Measurements from ENCODE around the gene ATF6.

The ATF6 gene

DNA sequence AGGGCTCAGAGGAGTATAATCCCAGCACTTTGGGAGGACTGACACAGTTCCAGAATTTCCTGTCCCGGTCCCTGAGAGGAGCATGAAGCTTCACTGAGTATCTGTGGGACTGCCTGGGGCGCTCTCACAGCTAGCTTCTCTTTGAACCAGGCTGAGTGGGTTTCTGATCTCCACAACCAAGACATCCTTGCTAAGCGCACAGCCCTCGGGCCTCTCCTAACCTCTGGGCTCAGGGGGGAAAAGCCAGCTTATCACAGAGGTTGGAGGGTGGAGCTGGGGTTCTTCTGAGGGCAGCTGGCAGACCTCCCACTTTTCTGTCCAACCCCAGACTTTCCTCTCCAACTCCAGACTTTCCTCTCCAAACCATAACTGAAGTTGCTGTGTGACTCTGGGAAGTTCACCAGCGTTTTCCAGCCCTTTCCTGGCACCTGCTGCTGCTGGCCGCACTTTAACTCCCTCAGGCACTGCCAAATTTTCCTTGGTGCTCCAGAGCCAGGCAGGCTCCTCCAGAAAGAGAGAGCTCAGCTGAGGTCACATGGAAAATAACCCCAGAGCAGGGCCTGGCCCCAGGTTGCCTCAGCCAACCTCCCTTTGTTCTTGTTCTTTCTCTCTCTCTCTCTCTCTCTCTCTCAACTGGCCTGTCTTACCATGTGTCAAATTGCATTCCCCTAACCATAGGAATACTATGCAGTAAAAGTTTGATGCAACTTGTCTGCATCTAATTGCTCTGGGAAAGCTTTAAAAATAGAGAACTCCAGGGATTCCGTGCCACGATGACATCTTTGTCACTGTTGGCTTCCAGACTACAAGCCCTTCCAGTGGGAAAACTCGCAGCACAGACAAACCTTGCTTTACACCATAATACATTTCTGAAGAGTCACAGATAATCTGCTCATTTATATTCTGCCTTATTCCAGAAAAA lies 208.1 kb downstream of the ATF6 start:
- no peak for DNase-seq

DNA sequence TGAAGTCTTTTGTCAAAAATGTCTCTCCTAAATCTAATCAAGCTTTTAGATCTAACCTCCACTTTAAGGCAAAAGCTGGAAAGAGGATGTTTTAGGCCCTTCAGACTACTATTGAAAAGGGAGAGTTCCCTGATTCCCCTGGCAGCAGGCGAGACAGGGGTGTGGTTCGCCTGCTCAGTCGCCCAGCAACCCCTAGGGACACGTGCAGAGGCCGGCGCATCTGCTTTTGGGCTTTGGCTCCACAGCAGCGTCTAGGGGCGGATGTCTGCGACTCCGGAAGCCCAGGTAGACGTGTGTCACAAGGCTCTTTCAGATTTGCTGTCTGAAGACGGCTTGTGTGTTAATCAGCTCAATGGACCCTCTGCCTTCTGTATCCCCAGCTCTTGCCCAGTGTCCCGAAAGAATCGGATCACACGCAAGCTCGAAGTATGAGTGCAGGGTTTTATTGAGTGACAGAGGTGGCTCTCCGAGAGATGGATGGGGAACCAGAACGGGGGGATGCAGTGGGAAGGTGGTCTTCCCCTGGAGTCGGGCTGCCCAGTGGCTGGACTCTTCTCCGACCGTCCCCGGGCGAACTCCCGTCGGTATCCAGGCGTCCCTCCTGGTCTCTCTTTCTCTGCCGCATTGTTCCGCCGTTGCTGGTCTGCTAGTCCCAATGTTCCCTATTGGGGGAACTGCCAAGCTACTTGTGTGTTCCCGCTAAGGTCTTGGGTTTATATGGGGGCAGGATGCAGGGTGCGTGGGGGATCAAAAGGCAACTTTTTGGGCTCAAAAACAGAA lies 212.1 kb downstream of the ATF6 start:
- no peak for DNase-seq

DNA sequence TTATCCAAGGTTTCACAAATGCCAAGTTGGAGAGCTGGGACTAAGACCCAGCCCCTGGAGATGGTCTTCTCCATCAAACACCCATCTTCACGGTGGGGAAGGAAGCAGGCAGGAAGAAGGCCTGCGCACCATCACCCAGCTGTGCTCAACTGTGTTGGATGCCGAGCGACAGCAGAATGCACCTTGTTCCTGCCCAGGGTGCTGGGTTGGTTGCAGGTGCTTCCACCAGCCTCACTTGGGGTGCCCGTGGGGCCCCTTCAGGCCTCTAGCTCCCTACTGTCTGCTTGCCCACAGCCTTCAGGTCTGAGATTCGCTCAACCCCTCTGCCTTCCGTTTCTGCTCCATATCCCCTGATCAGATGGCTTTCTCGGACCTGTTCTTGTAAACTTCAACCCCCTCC lies 215.0 kb downstream of the ATF6 start:
- DNase-seq: no peak

DNA sequence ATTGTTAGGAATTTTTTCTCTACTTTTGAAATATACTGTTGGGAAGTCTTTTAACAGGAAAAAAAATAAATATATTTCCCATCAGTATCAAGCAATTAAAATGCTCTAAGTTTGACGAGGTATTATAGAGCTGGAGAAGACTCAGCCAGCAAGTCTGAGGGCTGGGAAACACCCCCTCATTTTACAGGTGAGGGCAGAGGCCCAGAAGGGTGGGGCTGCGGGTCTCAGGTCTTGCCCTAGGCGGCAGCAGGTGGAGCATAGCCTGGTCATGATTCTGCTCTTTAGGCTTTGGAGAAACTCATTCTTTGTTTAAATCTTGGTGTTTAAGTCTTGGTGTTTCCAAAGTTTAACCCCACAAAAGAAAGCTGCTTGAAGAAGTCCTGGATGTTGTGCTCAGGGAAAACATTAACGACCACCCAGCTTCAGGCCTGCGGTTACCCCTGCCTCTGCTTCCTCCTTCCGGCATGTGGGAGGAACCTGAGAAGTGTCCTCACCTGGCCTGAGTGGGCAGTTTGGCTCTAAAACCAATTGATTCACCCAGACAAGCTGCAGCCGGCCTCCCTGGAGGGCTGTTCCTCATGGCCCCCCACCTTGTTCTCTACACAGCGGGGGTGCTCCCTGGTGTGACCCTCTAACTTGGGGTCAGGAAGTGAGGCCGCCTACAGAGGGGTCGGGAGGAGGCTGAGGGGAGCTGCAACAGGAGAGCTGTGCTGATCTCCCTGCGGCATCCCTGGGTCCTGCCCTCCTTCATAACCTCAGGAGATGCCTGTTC lies 215.8 kb downstream of the ATF6 start:
- no peak for DNase-seq

DNA sequence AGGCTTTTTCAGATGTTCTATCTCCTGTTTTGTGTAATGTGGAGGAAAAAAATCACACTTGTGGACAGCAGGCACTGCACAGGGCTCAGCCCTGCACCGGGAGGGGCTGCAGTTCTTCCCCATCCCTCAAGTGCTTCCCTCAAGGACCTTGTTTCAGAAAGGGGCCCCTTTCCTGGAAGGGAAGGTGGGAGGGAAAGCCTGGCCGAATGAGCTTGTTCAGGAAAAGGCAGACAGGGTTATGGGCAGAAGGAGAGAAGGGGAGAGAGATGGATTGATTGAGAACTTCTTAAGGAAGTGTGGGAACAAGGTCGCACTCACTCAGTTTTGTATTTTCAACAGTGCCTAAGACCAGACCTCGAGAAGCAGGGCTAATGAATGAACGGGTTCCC lies 216.4 kb downstream of the ATF6 start:
- DNase-seq: no peak

DNA sequence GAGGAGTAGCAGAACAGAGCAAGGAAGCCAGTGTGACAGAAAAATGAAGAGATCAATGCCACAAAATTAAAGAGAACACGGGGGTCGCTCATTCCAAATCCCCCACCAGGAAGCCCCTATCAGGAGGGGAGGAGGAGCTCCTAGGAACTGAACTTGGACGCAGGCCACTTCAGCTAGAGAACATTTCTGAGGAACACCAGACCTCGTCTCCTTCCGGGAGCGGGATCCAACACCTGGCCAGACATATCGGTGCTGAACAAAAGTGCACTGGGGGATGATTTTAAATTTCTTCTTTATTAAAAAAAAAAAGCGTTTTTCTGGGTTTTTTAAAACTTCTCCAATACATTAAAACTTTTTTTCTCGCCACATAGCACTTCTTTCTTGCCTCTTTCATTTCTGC lies 216.8 kb downstream of the ATF6 start:
- no peak for DNase-seq

DNA sequence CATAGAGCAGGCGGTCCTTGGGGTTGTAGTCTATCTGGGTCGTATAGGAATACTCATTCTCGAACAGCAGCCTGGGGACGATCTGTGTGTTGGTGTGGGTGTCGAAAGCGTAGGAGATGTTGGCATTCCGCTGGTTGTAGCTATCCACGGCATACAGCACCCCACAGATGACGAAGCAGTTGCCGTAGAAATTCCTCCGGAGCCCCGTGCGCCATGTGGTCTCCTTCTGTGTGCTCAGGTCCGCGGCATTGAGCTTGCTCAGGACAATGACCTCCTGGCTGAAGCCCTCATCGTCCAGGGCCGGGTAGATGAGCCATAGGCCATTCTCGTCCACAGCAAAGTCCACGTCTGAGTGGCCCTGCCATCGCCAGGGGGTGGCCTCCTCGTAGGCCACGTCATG lies 217.6 kb downstream of the ATF6 start:
- DNase-seq: no peak

DNA sequence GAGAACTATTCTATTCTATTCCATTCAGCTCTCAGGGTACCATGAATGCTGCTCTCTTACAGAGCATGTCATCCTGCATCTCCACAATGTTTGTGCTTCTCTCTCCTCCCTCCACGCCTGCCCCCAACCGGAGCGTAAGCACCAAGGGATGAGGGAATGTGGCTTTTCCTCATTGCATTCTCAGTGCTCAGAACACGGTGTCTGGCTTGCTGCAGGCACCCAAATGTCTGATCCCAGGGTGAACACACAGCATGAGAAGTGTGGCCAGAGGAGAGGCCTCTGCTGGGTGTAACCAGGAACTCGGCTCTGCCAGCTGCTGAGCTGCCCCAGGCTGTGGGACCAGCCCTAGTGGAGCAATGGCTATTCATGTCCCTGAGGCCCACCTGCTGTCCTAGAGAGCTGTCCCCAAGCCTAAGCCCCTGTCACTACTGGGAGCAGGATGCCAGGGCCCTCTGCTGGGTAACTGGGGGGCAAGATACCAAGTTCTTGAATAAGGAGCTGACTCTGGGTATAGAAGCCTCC lies 219.2 kb downstream of the ATF6 start:
- no peak for DNase-seq

DNA sequence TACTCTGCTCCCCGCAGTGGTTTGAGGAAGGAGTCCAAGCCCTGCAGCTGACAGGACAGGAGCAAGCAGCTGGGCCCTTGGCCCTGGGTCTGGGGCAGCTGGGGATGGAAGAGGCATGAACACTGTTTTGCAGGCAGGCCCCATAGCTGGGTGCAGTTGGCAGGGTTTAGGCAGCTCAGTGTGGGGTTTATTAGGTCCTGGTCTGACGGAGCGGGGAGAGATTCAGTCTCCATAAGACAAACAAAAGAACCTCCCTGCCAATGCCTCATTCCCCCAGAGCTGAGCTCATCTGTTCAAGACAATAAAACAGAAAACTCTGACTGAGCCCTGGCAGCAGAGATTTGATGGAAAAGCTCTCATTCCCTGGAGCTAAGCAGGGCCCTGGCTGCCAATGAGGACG lies 220.2 kb downstream of the ATF6 start:
- no peak for DNase-seq

DNA sequence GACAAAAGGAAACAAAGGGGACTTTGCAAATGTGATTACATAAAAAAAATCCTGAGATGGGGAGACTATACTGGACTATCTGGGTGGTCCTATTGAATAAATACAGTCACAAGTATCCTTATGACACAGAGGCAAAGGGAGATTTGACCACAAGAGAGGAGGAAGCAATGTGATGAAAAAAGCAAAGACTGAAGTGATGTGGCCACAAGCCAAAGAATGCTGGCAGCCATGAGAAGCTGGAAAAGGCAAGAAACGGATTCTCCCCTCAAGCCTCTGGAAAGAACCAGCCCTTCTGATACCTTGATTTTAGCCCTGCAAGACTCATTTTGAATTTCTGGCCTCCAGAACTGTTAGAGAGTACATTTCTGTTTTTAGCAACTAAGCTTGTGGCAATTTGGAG lies 221.2 kb downstream of the ATF6 start:
- DNase-seq: no peak

DNA sequence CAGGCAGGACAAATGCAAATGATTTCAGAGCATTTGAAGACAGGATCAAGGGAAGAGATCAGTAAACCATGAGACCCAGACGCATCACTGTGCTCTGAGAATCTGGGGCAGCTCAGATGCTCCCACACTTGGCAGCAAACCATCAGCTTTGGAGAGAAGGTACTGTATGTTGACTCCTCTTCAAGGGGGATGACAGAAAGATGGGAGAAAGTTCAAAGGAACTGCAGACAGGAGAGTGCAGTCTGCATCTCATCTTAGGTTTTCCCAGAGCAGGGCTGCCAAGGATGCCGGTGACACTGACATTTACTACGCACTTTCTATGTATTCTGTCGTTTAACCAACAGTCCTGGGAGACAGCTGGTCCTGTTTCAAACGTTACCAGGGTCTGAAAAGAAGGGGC lies 221.8 kb downstream of the ATF6 start:
- DNase-seq: no peak

DNA sequence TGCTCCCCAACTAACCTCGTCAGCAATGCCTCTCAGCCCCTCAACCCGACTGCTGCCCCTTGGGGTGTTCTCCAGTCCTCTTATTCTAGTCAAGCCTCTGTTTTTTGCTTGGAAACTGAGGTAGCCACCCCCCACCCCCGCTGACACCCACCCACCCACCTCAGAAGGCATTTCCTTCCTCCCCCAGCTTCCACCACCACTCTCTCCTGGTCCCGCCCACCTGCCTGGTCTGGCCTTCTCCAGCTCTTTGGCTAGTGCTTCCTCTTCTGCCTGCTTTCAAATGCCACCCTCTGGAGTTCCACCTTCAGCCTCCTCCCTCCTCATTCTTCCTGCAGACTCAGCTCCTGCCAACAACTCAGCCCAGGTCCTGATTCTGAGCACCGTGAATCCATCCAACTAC lies 222.3 kb downstream of the ATF6 start:
- DNase-seq: no peak

DNA sequence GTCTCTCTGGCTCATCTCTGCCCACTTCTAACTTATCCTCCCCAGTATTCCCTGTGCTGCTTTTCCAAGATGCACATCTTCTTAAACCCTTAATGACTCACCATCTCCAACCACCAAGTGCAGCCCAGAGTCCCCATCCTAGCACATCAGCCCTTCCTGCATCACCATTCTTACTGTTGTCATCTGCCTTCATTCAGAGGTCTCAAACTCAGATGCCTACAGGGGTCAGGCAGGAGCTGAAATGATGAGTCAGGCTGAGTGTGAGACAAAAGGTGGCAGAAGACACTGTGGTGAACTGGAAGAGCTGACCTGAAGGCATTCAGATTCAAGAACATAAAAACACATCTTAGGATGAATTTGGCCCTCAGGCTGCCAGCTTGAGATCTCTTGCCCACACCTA lies 223.0 kb downstream of the ATF6 start:
- no peak for DNase-seq

DNA sequence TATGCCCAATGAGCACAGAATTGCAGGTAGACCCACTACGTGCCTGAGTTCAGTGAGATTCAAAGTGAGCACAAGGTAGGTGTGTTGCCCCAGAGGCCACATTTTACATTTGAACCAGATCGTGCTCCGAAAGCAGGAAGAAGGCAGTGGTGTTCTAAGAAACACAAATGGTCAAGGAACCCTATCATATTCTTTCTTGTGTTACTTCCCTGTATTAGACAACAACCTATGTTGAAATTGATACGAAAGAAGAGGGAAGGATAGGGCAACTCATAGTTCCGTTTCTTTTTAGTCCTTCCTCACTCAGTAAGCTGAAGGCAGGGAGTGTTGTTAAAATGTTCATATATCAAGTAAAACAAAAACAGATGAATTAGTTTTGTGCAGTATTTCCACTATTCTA lies 223.7 kb downstream of the ATF6 start:
- DNase-seq: no peak

DNA sequence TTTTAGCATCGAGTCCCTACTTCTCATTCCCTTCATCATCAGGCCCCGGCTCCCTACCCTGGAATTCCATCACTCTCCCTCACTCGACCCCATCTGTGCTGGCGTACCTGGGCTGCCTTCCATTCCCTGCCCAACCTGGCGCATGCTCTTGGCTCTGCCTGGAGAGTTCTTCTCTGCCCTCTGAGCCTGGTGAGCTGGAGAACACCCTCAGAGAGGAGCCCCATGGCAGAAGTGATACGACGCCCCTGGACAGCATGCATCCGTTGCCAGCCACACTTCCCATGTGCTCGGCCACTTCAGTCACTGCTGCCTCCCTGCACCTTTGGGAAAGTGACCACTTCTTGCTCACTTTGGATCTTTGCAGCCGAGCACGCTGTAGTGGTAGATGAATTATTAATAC lies 227.5 kb downstream of the ATF6 start:
- no peak for DNase-seq

DNA sequence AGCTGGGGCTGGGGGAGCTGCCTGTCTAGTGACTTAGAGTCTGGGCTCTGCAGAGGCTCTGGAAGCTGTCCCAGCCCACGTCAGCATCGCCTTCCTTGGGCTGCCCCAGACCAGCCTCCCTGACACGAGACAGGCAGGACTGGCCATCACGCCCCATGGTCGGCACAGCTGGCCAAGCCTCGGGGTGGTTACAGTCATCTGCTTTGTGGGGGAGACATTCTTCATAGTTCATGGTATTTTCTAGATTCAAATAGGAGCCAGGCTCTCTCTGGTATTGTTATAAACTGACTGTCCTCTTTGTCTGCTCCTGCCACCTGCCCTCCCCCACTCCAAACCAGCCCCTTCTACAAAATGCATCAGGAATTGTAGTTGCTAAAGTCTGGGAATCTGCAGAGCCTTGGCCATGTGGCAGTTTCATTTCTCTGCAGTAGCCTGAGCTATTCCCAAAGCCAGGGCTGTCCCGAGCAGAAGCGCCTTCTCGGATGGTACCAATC lies 228.1 kb downstream of the ATF6 start:
- no peak for DNase-seq

DNA sequence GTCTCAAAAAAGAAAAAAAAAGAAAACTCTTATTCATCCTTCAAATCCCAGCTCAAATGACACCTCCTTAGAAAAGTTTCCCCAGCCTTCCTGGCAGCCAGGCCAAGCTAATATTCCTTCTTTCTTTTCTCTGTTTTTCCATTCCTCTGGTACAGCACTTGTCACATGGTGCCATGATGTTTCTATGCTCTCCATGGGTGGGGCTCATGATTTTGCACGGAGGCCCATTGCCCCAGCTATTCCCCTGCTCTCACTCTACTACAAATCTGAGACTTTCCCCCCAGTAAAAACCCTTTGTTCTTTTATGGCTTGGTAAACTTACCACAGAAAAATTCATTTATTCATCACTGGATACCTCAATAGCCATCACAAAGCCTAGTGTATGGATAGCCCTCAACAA lies 231.0 kb downstream of the ATF6 start:
- DNase-seq: no peak

DNA sequence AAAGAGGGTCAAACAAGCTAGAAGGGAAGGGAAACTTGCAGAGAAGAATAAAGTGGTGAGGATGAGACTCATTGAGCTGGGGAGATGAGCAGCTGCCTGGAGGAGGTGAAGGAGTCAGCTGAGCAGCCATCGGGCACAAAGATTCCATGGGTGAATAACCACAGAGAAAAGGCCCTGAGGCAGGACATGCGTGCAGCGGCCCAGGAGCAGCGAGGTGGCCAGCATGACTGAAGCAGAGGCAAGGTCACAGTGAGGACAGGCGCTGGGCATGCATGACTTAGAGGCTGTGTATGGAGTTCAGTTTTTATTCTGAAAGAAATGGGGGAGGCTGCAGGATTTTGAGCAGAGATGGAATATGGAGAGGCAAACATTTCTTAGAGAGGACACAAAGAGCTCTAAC lies 232.7 kb downstream of the ATF6 start:
- no peak for DNase-seq

DNA sequence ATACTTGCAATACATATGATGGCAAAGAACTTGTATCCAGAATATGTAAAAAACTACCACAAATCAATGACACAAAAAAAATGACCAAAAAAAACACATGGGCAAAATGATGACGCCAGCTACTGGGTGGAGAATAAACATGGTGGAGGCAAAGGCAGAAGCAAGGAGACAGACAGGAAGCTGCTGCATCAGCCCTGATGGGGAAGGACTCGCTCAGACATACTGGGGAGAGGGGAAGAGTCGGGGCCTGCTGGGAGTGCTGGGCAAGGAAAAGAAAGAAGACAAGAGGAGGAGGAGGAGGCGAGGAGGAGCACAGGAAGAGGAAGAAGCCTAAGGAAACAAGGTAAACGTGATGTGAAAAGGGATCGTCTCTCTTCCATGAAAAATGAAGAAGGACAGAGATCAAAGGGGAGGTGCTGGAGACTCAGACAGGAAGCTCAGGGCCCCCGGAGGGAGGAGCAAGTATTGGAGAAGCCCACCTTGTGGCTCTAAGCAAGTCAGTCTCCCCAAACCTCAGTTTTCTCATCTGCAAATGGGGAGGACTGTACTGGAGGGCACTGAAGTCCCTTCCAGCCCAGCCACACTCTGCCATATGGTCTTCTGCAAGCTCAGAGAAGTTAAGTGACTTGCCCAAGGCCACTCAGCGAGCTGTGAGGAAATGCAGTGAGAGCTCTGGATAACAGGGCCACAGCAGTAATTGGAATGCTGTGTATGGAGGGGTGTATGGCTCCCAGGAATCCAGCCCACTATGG lies 233.4 kb downstream of the ATF6 start:
- DNase-seq: no peak

DNA sequence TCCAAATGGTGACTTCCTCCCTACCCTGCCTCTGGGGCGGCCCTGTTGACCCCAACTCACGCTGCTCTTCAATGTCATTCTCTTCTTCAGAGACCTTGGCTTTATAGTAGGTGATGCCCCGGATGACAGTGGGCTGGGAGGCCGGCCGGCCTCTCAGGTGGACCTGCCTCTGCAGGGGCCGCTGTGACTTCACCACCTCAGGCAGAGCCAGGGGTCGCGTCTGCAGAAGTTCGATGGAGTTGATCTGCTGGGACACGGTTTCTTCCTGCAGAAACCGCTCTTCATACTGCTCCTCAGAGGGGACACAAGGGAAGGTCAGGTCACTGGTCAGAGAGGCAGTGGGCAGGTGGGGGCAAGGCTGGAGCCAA lies 233.9 kb downstream of the ATF6 start:
- DNase-seq: no peak

DNA sequence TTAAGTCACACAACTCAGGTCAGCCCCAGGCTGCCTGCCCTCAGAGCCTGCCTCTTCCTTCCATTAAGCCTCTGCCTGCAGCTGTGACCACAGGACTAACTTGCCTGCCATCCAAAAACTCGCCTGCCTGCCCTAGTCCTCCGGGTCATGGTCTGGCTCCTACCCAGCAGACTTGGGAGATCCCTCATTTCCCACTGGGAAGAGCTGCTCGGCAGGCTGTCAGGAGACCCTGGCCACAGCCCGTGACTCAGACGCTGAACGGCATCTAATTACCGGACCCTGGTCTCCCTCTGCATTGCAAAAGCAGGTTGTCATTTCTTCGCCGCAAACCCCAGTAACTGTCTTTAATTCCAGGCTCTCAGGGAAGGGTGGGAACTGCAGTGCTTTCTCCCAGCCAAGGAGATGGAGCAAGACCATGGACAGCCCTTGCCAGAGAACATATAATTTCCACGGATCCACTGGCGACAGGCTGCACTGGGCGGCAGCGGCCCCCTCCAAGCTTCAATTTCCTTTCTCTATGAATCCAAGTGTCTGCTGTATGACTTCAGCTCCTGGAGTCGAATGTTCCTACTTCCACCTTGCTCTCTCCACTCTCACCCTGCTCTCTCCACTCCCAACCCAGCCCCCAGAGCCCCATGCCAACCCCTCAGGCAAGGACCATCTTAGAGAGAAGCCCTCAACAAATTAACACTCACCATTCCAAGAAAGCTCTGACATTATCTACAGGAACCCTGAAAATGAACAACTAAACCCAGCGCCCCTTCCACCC lies 237.1 kb downstream of the ATF6 start:
- no peak for DNase-seq

DNA sequence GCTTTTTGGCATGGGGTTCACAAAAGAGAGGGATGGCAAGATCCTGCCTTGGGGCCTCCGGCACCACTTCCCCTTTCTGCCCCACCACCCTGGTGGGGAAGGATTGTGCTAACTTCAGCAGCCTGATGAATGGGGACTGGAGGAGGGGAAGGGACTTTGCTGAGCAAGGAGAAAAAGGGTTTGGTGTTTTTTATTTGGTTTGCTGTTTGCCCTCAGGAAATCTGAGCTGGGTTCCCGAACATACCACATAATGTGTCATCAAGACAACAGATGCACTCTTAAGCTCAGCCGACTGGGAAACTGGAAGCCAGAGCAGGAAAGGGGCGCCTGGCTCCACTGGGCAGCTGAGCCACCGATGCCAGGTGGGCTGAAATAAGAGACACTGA lies 237.7 kb downstream of the ATF6 start:
- DNase-seq: no peak

All from activated T-cell treated with anti-CD3 and anti-CD28 coated beads, Interleukin-2, amount 50 U/mL, for 1 hour (primary cell).